ENCODE measurements around the gene IFT88.

Gene IFT88

GRCh38 chr13:20716951-20717350 lies 150.0 kb downstream of the IFT88 start:
- no peak for DNase-seq
- no peak for ATAC-seq

GRCh38 chr13:20717581-20718542 lies 150.9 kb downstream of the IFT88 start:
- no peak for DNase-seq
- no peak for ATAC-seq

- DNase-seq (no peak), ATAC-seq (no peak)
These were observed 152.1 kb downstream of the IFT88 start for GRCh38 chr13:20718958-20719566.

GRCh38 chr13:20719783-20720182 lies 152.8 kb downstream of the IFT88 start:
- ATAC-seq, result no peak
- no peak for DNase-seq

GRCh38 chr13:20720499-20720898 lies 153.5 kb downstream of the IFT88 start:
- no peak for DNase-seq
- no peak for ATAC-seq

GRCh38 chr13:20721058-20721453 lies 154.1 kb downstream of the IFT88 start:
- ATAC-seq (no peak), DNase-seq (no peak)

- ATAC-seq (peak; percentile 49), DNase-seq (peak; percentile 41)
These were observed 154.7 kb downstream of the IFT88 start for GRCh38 chr13:20721454-20722357.

GRCh38 chr13:20727856-20728255 lies 160.9 kb downstream of the IFT88 start:
- ATAC-seq (no peak), DNase-seq (no peak)

- ATAC-seq, result no peak
- no peak for DNase-seq
These were observed 161.8 kb downstream of the IFT88 start for GRCh38 chr13:20728579-20729311.

- DNase-seq (no peak), ATAC-seq (no peak)
These were observed 163.0 kb downstream of the IFT88 start for GRCh38 chr13:20729633-20730585.

- DNase-seq, result no peak
These were observed 171.7 kb downstream of the IFT88 start for GRCh38 chr13:20738616-20739015.

GRCh38 chr13:20740021-20740420 lies 173.1 kb downstream of the IFT88 start:
- DNase-seq (no peak), ATAC-seq (no peak)

More at GRCh38 chr13:20738616-20739015, 171.7 kb downstream of the IFT88 start:
- ATAC-seq, result no peak
